ENCODE data around the gene CCDC27.

DNA sequence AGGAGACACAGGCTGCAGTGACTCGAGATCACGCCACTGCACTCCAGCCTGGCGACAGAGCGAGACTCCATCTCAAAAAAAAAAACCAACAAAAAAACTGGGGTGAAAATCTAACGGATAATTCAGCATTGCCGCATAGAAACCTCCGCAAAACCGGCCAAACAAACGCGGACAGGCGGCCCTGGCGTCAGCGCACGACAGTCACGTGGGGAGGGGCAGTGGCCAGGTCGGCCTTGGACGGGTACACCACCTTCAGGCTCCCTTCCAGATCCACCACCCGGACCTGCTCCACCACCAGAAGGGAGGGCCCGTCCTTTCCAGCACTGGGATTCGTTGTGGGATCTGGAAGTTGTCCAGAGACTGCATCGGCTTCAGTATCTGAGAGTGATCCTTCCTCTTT, 28.7 kb downstream of the CCDC27 start:
- TF ChIP-seq, protein P1, sequence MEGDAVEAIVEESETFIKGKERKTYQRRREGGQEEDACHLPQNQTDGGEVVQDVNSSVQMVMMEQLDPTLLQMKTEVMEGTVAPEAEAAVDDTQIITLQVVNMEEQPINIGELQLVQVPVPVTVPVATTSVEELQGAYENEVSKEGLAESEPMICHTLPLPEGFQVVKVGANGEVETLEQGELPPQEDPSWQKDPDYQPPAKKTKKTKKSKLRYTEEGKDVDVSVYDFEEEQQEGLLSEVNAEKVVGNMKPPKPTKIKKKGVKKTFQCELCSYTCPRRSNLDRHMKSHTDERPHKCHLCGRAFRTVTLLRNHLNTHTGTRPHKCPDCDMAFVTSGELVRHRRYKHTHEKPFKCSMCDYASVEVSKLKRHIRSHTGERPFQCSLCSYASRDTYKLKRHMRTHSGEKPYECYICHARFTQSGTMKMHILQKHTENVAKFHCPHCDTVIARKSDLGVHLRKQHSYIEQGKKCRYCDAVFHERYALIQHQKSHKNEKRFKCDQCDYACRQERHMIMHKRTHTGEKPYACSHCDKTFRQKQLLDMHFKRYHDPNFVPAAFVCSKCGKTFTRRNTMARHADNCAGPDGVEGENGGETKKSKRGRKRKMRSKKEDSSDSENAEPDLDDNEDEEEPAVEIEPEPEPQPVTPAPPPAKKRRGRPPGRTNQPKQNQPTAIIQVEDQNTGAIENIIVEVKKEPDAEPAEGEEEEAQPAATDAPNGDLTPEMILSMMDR (IDR thresholded peaks at IDR 0.05) = no peak
- TF ChIP-seq, protein P2, sequence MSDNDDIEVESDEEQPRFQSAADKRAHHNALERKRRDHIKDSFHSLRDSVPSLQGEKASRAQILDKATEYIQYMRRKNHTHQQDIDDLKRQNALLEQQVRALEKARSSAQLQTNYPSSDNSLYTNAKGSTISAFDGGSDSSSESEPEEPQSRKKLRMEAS (CRISPR knock-in tag; IDR thresholded peaks at IDR 0.05) = no peak
- TF ChIP-seq SMAD3 (CRISPR knock-in tag; IDR thresholded peaks at IDR 0.05; ENCODE audit: borderline replicate concordance) = no peak
- TF ChIP-seq FOXJ3 (CRISPR knock-in tag; IDR thresholded peaks at IDR 0.05; ENCODE audit: borderline replicate concordance) = no peak
- TF ChIP-seq ZBTB21 (CRISPR knock-in tag; IDR thresholded peaks at IDR 0.05; ENCODE audit: borderline replicate concordance) = no peak
- no peak for TF ChIP-seq NFYB (CRISPR knock-in tag; conservative IDR thresholded peaks at IDR 0.05; ENCODE audit: low read depth)
- TF ChIP-seq, protein P3, sequence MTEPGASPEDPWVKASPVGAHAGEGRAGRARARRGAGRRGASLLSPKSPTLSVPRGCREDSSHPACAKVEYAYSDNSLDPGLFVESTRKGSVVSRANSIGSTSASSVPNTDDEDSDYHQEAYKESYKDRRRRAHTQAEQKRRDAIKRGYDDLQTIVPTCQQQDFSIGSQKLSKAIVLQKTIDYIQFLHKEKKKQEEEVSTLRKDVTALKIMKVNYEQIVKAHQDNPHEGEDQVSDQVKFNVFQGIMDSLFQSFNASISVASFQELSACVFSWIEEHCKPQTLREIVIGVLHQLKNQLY (CRISPR knock-in tag; IDR thresholded peaks at IDR 0.05) = no peak
- TF ChIP-seq, protein P4, sequence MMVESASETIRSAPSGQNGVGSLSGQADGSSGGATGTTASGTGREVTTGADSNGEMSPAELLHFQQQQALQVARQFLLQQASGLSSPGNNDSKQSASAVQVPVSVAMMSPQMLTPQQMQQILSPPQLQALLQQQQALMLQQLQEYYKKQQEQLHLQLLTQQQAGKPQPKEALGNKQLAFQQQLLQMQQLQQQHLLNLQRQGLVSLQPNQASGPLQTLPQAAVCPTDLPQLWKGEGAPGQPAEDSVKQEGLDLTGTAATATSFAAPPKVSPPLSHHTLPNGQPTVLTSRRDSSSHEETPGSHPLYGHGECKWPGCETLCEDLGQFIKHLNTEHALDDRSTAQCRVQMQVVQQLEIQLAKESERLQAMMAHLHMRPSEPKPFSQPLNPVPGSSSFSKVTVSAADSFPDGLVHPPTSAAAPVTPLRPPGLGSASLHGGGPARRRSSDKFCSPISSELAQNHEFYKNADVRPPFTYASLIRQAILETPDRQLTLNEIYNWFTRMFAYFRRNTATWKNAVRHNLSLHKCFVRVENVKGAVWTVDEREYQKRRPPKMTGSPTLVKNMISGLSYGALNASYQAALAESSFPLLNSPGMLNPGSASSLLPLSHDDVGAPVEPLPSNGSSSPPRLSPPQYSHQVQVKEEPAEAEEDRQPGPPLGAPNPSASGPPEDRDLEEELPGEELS (CRISPR knock-in tag; IDR thresholded peaks at IDR 0.05) = no peak
- TF ChIP-seq ZNF423 (CRISPR knock-in tag; IDR thresholded peaks at IDR 0.05) = no peak
- TF ChIP-seq CREB1 (CRISPR knock-in tag; IDR thresholded peaks at IDR 0.05) = no peak
- TF ChIP-seq, protein P5, sequence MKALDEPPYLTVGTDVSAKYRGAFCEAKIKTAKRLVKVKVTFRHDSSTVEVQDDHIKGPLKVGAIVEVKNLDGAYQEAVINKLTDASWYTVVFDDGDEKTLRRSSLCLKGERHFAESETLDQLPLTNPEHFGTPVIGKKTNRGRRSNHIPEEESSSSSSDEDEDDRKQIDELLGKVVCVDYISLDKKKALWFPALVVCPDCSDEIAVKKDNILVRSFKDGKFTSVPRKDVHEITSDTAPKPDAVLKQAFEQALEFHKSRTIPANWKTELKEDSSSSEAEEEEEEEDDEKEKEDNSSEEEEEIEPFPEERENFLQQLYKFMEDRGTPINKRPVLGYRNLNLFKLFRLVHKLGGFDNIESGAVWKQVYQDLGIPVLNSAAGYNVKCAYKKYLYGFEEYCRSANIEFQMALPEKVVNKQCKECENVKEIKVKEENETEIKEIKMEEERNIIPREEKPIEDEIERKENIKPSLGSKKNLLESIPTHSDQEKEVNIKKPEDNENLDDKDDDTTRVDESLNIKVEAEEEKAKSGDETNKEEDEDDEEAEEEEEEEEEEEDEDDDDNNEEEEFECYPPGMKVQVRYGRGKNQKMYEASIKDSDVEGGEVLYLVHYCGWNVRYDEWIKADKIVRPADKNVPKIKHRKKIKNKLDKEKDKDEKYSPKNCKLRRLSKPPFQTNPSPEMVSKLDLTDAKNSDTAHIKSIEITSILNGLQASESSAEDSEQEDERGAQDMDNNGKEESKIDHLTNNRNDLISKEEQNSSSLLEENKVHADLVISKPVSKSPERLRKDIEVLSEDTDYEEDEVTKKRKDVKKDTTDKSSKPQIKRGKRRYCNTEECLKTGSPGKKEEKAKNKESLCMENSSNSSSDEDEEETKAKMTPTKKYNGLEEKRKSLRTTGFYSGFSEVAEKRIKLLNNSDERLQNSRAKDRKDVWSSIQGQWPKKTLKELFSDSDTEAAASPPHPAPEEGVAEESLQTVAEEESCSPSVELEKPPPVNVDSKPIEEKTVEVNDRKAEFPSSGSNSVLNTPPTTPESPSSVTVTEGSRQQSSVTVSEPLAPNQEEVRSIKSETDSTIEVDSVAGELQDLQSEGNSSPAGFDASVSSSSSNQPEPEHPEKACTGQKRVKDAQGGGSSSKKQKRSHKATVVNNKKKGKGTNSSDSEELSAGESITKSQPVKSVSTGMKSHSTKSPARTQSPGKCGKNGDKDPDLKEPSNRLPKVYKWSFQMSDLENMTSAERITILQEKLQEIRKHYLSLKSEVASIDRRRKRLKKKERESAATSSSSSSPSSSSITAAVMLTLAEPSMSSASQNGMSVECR (CRISPR knock-in tag; IDR thresholded peaks at IDR 0.05; ENCODE audit: borderline replicate concordance) = no peak
